ENCODE data around the gene RBMS1. TPM values are rescaled to one million over a fixed set of nuclear protein-coding genes. Genes with fewer than 3 reads are reported as not detected.

The RBMS1 gene
- total RNA-seq, 1 donor from 2014 or later: 67.5 TPM

- DNase-seq (ENCODE audit: low read depth): no peak
These were observed 260.6 kb downstream of the RBMS1 start for GRCh38 chr2:160232905-160233475.

DNA sequence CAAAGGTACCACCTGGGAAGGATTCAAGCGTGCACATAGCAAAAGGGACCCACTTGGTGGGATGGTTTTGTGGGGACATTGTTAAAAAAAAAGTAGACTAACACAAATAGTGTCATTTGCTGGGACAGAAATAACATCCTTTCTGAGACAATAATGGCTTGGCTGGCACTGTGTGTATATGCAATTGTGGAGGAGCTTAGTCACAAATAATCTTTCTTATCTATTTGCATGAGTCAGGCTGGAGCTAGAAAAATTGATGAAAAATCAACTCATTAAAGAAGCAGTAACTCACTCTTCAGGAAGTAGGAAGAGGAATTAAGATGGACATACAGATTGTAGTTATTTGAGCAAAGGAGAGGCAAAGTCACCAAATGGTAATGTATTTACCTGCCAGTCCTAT is 264.0 kb downstream of the RBMS1 start:
- DNase-seq (ENCODE audit: low read depth): no peak

- DNase-seq (ENCODE audit: low read depth): no peak
These were observed 265.3 kb downstream of the RBMS1 start for GRCh38 chr2:160228141-160228917.

GRCh38 chr2:160227293-160227915 is 266.2 kb downstream of the RBMS1 start:
- no peak for DNase-seq (ENCODE audit: low read depth)

GRCh38 chr2:160226367-160226766 is 267.2 kb downstream of the RBMS1 start:
- DNase-seq (ENCODE audit: low read depth): no peak

- DNase-seq (ENCODE audit: low read depth): no peak
These were observed 267.9 kb downstream of the RBMS1 start for GRCh38 chr2:160225722-160226121.

DNA sequence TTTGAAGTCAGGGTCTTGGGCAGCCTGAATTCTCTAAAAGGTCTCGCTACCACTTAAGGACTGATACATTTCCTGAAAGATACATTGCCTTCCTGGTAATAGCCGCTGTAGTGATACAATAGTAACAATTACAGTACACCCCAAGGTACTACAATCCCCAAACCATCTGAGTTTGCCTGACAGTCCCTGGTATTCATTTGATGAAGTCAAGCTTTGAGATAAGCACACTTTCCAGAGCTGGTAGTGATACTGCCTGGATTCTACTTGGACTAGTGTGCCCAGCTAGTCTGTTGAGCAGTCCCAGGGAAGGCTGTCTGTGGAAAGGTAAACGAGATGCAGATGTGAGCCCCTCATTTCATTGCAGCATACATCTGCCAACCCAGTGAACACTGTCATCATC is 269.1 kb downstream of the RBMS1 start:
- no peak for DNase-seq (ENCODE audit: low read depth)

GRCh38 chr2:160224060-160224459 is 269.5 kb downstream of the RBMS1 start:
- DNase-seq (ENCODE audit: low read depth): peak; percentile 90

- no peak for DNase-seq (ENCODE audit: low read depth)
These were observed 270.0 kb downstream of the RBMS1 start for GRCh38 chr2:160223560-160223959.

- no peak for DNase-seq (ENCODE audit: low read depth)
These were observed 270.9 kb downstream of the RBMS1 start for GRCh38 chr2:160222546-160223283.

All from myocyte (in vitro differentiated cells).